ENCODE measurements around the gene SPACA4. TPM values are rescaled to one million over a fixed set of nuclear protein-coding genes. Genes with fewer than 3 reads are reported as not detected.

The SPACA4 gene
- total and polyA plus RNA-seq, 9 of the 15 experiments (the other 6 are each of a cell fraction or from before 2014, with no cell fraction given), result not detected

DNA sequence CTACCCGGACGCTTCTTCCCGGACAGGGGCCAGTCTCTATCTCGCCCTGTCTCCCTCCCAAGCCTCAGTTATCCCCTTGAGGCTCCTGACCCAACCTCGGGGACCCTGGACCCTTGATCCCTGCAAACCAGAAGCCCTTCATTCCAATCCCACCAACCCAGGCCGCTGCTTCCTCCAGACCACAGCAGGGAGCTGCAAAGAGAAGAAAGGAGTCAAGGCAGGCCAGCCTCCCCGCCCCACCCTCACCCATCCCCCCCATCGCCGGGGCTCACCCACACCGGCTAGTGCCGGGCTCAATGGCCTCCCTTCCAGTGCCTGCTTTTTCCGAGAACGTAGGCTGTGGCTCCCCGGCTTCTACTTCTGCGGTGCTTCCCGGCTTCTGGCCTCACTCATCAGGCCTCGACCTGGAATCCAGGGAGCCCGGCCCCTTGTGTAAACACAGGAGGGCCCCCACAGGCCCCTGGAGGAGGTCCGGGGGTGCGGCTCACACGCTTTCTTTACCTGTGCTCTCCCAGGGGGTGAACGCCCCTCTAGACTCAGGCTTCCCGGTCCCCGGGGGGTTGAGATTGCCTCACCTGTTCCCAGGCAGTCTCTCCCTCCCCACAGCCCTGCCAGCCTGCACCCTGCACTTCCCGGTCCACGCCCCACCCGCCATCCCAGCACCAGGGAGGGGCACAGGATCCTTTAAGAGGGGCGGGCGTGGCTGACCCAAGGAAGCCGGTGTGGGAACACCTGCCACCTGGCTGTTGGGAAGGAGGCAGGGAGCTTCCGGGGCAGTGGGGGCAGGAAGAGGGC lies 8.1 kb downstream of the SPACA4 start, which contains the start of gene FAM83E (continued):
- no peak for TF ChIP-seq PBX2 (CRISPR knock-in tag; IDR thresholded peaks at IDR 0.05; ENCODE audit: low read depth)
- no peak for TF ChIP-seq PBX2 (tag; conservative IDR thresholded peaks at IDR 0.05; ENCODE audit: low read depth)
- TF ChIP-seq NR1H2 (CRISPR knock-in tag; IDR thresholded peaks at IDR 0.05), result no peak
- 0 out of 2 replicates have a peak, but pooled peaks have one; percentile 33 for TF ChIP-seq NR3C1 (CRISPR knock-in tag; IDR thresholded peaks at IDR 0.05)
- no peak for TF ChIP-seq ZC3H11A (IDR thresholded peaks at IDR 0.05; ENCODE audit: low read depth, low read length)
- no peak for TF ChIP-seq TBL1XR1 (IDR thresholded peaks at IDR 0.05; ENCODE audit: low read length in 2 of 2)
- TF ChIP-seq CREB1 (IDR thresholded peaks at IDR 0.05), result no peak; the same call in 1 of the 2 replicates
- no peak for TF ChIP-seq CREB1 (CRISPR knock-in tag; IDR thresholded peaks at IDR 0.05)
- TF ChIP-seq ZNF282 (CRISPR knock-in tag; IDR thresholded peaks at IDR 0.05), result no peak
- TF ChIP-seq ELF1 (tag; IDR thresholded peaks at IDR 0.05), result no peak
- TF ChIP-seq XRCC3 (IDR thresholded peaks at IDR 0.05), result no peak
- TF ChIP-seq CEBPB (tag; IDR thresholded peaks at IDR 0.05), result no peak
- TF ChIP-seq ESRRB (CRISPR knock-in tag; IDR thresholded peaks at IDR 0.05; ENCODE audit: borderline replicate concordance), result no peak
- TF ChIP-seq NRF1 (conservative IDR thresholded peaks at IDR 0.05 in 1 of 2, IDR thresholded peaks at IDR 0.05 in 1 of 2), result no peak
- TF ChIP-seq, protein P1, sequence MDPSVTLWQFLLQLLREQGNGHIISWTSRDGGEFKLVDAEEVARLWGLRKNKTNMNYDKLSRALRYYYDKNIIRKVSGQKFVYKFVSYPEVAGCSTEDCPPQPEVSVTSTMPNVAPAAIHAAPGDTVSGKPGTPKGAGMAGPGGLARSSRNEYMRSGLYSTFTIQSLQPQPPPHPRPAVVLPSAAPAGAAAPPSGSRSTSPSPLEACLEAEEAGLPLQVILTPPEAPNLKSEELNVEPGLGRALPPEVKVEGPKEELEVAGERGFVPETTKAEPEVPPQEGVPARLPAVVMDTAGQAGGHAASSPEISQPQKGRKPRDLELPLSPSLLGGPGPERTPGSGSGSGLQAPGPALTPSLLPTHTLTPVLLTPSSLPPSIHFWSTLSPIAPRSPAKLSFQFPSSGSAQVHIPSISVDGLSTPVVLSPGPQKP (CRISPR knock-in tag; IDR thresholded peaks at IDR 0.05), result no peak
- TF ChIP-seq ZNF445 (CRISPR knock-in tag; IDR thresholded peaks at IDR 0.05; ENCODE audit: low read depth), result 0 out of 2 replicates have a peak, but pooled peaks have one; percentile 66
- no peak for TF ChIP-seq RAD21 (CRISPR knock-in tag; conservative IDR thresholded peaks at IDR 0.05 in 1 of 2, IDR thresholded peaks at IDR 0.05 in 1 of 2)
- peak; percentile 89 for TF ChIP-seq SIRT6 (IDR thresholded peaks at IDR 0.05; ENCODE audit: low read depth, low read length)
- no peak for TF ChIP-seq STAG1 (CRISPR knock-in tag; IDR thresholded peaks at IDR 0.05; ENCODE audit: borderline replicate concordance)
- no peak for TF ChIP-seq NR2F6 (CRISPR knock-in tag; IDR thresholded peaks at IDR 0.05)
- no peak for TF ChIP-seq SRSF7 (optimal IDR thresholded peaks at IDR 0.05; ENCODE audit: low read depth, low read length)
- no peak for TF ChIP-seq NFIX (CRISPR knock-in tag; IDR thresholded peaks at IDR 0.05; ENCODE audit: low read depth)
- TF ChIP-seq, protein P2, sequence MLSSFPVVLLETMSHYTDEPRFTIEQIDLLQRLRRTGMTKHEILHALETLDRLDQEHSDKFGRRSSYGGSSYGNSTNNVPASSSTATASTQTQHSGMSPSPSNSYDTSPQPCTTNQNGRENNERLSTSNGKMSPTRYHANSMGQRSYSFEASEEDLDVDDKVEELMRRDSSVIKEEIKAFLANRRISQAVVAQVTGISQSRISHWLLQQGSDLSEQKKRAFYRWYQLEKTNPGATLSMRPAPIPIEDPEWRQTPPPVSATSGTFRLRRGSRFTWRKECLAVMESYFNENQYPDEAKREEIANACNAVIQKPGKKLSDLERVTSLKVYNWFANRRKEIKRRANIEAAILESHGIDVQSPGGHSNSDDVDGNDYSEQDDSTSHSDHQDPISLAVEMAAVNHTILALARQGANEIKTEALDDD (IDR thresholded peaks at IDR 0.05), result no peak
- TF ChIP-seq ZNF3 (CRISPR knock-in tag; IDR thresholded peaks at IDR 0.05), result no peak
- no peak for TF ChIP-seq CBX2 (IDR thresholded peaks at IDR 0.05; ENCODE audit: insufficient read depth, low read length, poor library complexity, severe bottlenecking)
- 0 out of 2 replicates have a peak, but pooled peaks have one; percentile 21 for TF ChIP-seq NFIC (IDR thresholded peaks at IDR 0.05)
